OCI-LY7 (cell line): ENCODE results near the gene NCBP2. TPM values are rescaled to one million over a fixed set of nuclear protein-coding genes. Genes with fewer than 3 reads are reported as not detected.

Experiments used
- BruUV-seq: library from RNA; stranded (reverse); fragments of 400-500 nt; replicated peaks from 2 replicates; lab custom pipeline; 2021; lab: Mats Ljungman, UMichigan
- CTCF ChIA-PET: fragments of 300-600 bp; sonication (Branson Sonifier 250); formaldehyde crosslinking; loops from one replicate; lab custom pipeline; 2022; ENCODE audit warnings: antibody characterized with exemption; ENCODE audit not compliant: unreplicated experiment; lab: Charles Lee
- POLR2A ChIA-PET: fragments of 300-600 bp; sonication (Branson Sonifier 250); formaldehyde crosslinking; loops from one replicate; lab custom pipeline; 2022; ENCODE audit warnings: antibody characterized with exemption; lab: Charles Lee
- DNase-seq: peaks from one replicate; pipeline ENCODE4 v3.0.0-alpha.2; 2015; ENCODE audit warnings: low spot score
- H2AFZ ChIP-seq: fragments of 200-600 bp; sonication (generic), shearing (Covaris generic); 2 replicates; pipeline ENCODE4 v1.6.1; 2014; ENCODE audit warnings: mild to moderate bottlenecking, antibody characterized with exemption, low read length, moderate library complexity
- H3K27ac ChIP-seq: fragments of 200-600 bp; sonication (generic); 2 replicates; pipeline ENCODE4 v1.5.1; 2014; ENCODE audit warnings: mixed run types, low read depth, mild to moderate bottlenecking, moderate library complexity, low read length, inconsistent platforms; ENCODE audit not compliant: poor library complexity, severe bottlenecking
- H3K36me3 ChIP-seq: fragments of 200-600 bp; sonication (generic); 2 replicates; pipeline ENCODE4 v1.6.1; 2014; ENCODE audit warnings: mild to moderate bottlenecking, antibody characterized with exemption, low read length, moderate library complexity, mixed read lengths; ENCODE audit not compliant: insufficient read depth
- H3K4me1 ChIP-seq: fragments of 200-600 bp; sonication (generic); 2 replicates; pipeline ENCODE4 v1.5.1; 2014; ENCODE audit warnings: mild to moderate bottlenecking, low read length; ENCODE audit not compliant: insufficient read depth, poor library complexity, severe bottlenecking
- H3K4me2 ChIP-seq: fragments of 200-600 bp; sonication (generic); 2 replicates; pipeline ENCODE4 v1.6.1; 2014; ENCODE audit warnings: mild to moderate bottlenecking, low read length
- H3K4me3 ChIP-seq: fragments of 200-600 bp; sonication (generic); 2 replicates; pipeline ENCODE4 v1.5.1; 2014; ENCODE audit warnings: mild to moderate bottlenecking, low read depth, low read length; ENCODE audit not compliant: poor library complexity, severe bottlenecking
- H3K79me2 ChIP-seq: fragments of 200-600 bp; sonication (generic); 2 replicates; pipeline ENCODE4 v1.6.1; 2016; ENCODE audit warnings: low read depth, mild to moderate bottlenecking, low read length, moderate library complexity, mixed read lengths; ENCODE audit not compliant: insufficient read depth
- H3K9me2 ChIP-seq: fragments of 200-600 bp; sonication (generic); 2 replicates; pipeline ENCODE4 v1.6.1; 2016; ENCODE audit warnings: mild to moderate bottlenecking, low read length, mixed read lengths; ENCODE audit not compliant: insufficient read depth
- H3K9me3 ChIP-seq: fragments of 200-600 bp; sonication (generic); 2 replicates; pipeline ENCODE4 v1.6.1; 2014; ENCODE audit warnings: mild to moderate bottlenecking, mixed run types, low read length, mixed read lengths
- H4K20me1 ChIP-seq: fragments of 200-600 bp; sonication (generic); 2 replicates; pipeline ENCODE4 v1.6.1; 2014; ENCODE audit warnings: mild to moderate bottlenecking, antibody characterized with exemption, low read length, moderate library complexity, mixed read lengths; ENCODE audit not compliant: insufficient read depth
- CTCF ChIP-seq: fragments of 200-600 bp; sonication (generic); conservative IDR thresholded peaks from 2 replicates; pipeline ENCODE4 v1.5.1; 2014; ENCODE audit warnings: mild to moderate bottlenecking, antibody characterized with exemption, low read length, moderate library complexity, mixed read lengths
- EZH2phosphoT487 ChIP-seq: fragments of 200-600 bp; sonication (generic); IDR thresholded peaks from 2 replicates; pipeline ENCODE4 v1.6.1; 2018; ENCODE audit warnings: low read depth, borderline replicate concordance, mild to moderate bottlenecking, mixed run types, antibody characterized with exemption, low read length, moderate library complexity, mixed read lengths
- intact Hi-C: fragments of 100-400 bp; cut with micrococcal nuclease; formaldehyde crosslinking; loops from one replicate; pipeline ENCODE4 v1.10.0; 2022; ENCODE audit not compliant: unreplicated experiment
- total RNA-seq, 2 experiments: library from RNA; depleted of rRNA in 1 of 2; stranded (reverse); fragments of >200 nt in 1 of 2; shearing (Covaris generic) in 1 of 2; gene quantifications; 2 replicates each; pipeline ENCODE4 v1.2.3, GENCODE V29; 2014 to 2022

NCBP2 gene
- total RNA-seq, 2 experiments from 2014 or later, result 46.4 to 73.6 TPM

GRCh38 chr3:196948442-196949284 lies 6.3 kb upstream of the NCBP2 start:
- no peak overlapping the region for H3K27ac ChIP-seq
- no peak overlapping the region for H3K4me2 ChIP-seq

GRCh38 chr3:196947860-196948441 lies 5.6 kb upstream of the NCBP2 start:
- Histone ChIP-seq H3K4me2 (no peak overlapping the region), H3K9me2 (no peaks in the 10 kb centered on the region), H3K4me3 (no peak overlapping the region), H3K9me3 (no peaks in the 10 kb centered on the region), H4K20me1 (no peaks in the 10 kb centered on the region; the same call in none of the 2 replicates), H3K4me1 (peaks cover 5% of the 10 kb centered on the region), H2AFZ (no peak overlapping the region), H3K79me2 (peaks cover 14% of the 10 kb centered on the region), H3K36me3 (peaks cover 16% of the 10 kb centered on the region), H3K27ac (no peak overlapping the region)
- intact Hi-C loops, result loop anchor here (10.0 kb wide), 1 partner anchor 1043 kb away; the partner anchor contains the start of gene TNK2
- BruUV-seq, result no TSS peak
- no peak for DNase-seq
- POLR2A ChIA-PET, result no interaction called here
- CTCF ChIA-PET, result no interaction called here
- TF ChIP-seq EZH2phosphoT487 (no peak), CTCF (no peak)

More at GRCh38 chr3:196948442-196949284, 6.3 kb upstream of the NCBP2 start:
- Histone ChIP-seq H3K4me1 (peaks cover 2% of the 10 kb centered on the region), H3K4me3 (no peak overlapping the region), H3K9me3 (no peaks in the 10 kb centered on the region), H3K9me2 (no peaks in the 10 kb centered on the region), H2AFZ (no peak overlapping the region), H4K20me1 (no peaks in the 10 kb centered on the region; the same call in 1 of the 2 replicates), H3K79me2 (peaks cover 7% of the 10 kb centered on the region), H3K36me3 (peaks cover 16% of the 10 kb centered on the region)
- ChIA-PET POLR2A (no interaction called here), CTCF (interaction anchor here (0.6 kb wide), 1 partner anchor 763 kb away, joined by 3 read pairs; no protein-coding TSS in a partner anchor)
- no peak for DNase-seq
- TF ChIP-seq EZH2phosphoT487 (no peak), CTCF (no peak)
- intact Hi-C loops, result loop anchor here (10.0 kb wide), 1 partner anchor 1044 kb away; the partner anchor contains the start of gene TNK2
- BruUV-seq, result no TSS peak
